ENCODE measurements around the gene CAV1.
A peak's percentile ranks its signal among the peaks of the same experiment; 100 is the strongest.

CAV1 gene

GRCh38 chr7:116505278-116505677 lies 19.6 kb upstream of the CAV1 start:
- no peak for DNase-seq (ENCODE audit: low read depth)

- DNase-seq (ENCODE audit: low read depth), result no peak
Observed at GRCh38 chr7:116505823-116506222, 19.0 kb upstream of the CAV1 start.

DNA sequence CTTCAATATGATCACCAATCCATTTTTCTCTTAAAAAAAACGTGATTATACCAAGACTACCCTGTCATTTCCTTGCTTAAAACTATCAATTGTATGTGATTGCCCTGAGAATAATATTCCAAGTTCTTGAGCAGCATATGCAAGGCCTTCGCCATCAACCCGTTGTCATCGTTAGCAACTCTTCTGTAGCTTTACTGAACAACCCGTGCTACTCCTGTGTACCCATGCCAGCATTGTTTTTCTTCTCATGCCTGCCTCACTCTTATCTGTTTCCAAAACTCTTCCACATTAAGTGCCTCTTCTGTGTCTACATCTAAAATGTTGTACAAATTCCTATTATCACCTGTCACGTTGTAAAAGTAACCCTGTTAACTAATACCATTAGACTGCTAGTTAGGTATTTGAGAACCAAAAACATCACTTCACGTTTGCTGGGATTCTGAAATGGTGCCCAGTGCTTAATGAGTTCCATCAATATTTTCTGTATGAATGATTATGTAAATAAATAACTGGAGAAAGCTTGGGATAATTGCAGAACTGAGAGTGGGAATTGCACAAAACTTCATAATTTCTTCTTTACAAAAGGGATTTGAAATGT lies 14.8 kb upstream of the CAV1 start:
- DNase-seq (ENCODE audit: low read depth), result no peak

DNA sequence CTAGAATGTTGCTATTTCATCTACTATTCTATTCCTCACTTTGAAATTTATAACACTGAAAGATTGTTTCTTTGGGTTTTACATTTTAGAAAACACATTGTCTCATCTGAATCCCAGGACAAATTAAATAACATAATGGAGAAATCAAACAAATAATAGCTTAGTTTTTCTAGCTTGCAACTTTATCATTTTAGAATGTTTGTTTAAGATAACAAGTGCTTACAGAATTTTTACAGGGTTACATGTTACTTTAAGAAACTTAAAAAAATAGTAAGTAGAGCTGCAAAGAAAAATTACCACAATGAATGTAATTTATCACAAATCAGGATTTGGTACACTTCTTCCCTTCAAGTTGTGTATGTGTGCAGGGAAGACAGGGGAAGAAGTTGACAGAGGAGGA lies 14.0 kb upstream of the CAV1 start:
- no peak for DNase-seq (ENCODE audit: low read depth)

GRCh38 chr7:116511552-116512519 lies 13.0 kb upstream of the CAV1 start:
- no peak for DNase-seq (ENCODE audit: low read depth)

DNA sequence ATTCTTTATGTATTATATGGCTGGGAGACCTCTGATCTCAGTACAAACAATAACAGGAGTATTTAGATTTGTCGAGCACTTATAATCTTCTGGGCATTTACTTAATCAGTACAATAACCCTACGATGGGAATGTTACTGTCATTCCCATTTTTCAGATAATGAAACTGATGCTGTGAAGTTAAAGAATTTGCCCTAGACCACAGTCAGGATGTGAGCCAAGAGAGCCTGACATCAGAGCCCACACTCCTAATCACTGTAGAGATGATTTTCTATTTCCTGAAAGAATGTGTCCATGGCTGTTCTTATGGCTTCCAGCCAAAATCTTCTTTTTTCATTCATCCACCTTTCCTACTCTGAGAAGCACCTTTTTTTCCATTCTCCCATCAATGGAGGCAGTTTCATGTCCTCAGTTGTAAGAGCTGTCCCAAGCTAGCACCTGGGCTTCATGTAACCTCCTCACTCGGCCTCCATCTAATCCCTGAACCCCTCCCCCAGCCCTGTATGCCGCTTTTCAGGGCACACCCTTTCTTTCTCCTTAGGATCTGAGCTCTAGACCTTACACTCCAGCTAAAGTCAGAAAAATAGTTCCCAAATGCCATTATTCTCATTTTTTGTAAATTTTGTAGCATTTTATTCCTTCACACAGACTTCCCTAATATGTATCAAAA lies 12.2 kb upstream of the CAV1 start:
- no peak for DNase-seq (ENCODE audit: low read depth)

DNA sequence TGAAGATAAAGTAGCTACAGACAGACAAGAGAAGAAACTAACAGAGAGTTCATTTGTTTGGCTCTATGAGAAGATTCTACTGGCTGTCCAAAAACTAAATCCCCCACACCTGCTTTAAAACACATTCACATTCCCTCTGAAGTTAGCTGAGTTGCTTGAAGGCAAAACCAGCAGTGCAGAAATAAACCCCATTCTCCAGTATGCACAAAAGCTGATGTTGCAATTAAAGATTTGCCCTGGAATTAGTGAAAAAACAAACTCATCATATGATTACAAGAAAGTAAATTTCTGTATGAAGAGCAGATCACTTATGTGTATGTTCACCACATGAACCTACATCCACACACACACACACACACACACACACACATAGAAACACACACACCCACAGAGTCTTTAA lies 9.3 kb upstream of the CAV1 start:
- DNase-seq (ENCODE audit: low read depth), result no peak

- DNase-seq (ENCODE audit: low read depth), result no peak
Observed at GRCh38 chr7:116516324-116516723, 8.5 kb upstream of the CAV1 start.

DNA sequence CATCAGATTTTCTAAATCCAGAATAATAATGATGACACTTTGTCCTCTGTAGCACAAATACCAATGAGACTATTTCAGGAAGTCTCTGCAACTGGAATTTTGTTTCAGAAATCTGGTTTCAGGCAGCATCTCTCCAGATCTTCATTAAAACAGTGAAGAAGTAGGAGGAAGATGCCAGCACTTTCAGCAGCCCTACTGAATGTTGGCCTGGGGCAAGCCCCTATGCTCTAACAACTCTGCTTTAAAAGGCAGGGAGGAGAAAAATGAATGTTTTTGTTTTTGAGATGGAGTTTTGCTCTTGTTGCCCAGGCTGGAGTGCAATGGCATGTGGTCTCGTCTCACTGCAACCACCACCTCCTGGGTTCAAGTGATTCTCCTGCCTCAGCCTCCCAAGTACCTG lies 7.2 kb upstream of the CAV1 start:
- no peak for DNase-seq (ENCODE audit: low read depth)

- no peak for DNase-seq (ENCODE audit: low read depth)
Observed at GRCh38 chr7:116518961-116519360, 5.9 kb upstream of the CAV1 start.

- no peak for DNase-seq (ENCODE audit: low read depth)
Observed at GRCh38 chr7:116521046-116521664, 3.7 kb upstream of the CAV1 start.

DNA sequence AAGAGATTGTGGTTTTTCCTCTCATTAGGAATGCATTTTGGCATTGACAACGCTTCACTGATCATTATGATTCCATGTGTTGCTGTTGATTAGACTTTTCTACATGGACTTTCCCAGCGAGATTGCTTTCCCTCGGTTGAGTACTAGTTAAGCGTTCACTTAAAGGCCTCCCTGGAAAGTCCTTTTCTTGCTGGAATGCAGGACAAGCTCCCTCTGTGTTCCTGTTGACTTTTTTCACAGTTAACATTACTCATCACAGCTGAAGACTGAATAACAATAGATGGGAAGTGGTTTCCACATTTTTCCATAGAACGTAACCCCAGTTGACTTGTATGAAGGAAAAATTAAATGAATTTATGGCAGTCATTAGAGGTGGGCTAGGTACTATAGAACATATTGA lies 2.6 kb upstream of the CAV1 start:
- DNase-seq (ENCODE audit: low read depth), result no peak

- no peak for DNase-seq (ENCODE audit: low read depth)
Observed at GRCh38 chr7:116524221-116524608, 621 bp upstream of the CAV1 start.

- DNase-seq (ENCODE audit: low read depth), result no peak
Observed at GRCh38 chr7:116525298-116525912, 569 bp downstream of the CAV1 start.

GRCh38 chr7:116525913-116526861 lies 1.4 kb downstream of the CAV1 start:
- peak; percentile 46 for DNase-seq (ENCODE audit: low read depth)

DNA sequence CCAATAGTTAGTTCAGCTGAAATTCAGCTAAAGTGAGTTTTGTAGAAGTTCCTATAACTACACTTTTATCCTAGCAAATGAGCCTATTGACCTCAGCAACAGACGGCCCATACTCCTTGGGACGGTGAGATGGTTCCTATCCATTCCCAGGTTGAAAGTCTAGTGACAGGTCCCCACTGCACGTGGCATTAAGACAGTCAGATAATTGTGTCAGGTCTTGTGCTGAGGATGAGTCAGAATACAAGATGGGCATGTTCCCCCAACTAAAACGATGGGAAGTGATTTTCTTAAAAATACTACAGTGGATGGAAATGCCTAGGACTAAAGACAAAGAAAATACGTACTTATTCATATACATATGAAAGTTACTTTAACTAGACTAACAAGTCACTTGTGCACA lies 2.1 kb downstream of the CAV1 start:
- DNase-seq (ENCODE audit: low read depth), result no peak

- DNase-seq (ENCODE audit: low read depth), result no peak
Observed at GRCh38 chr7:116527521-116527920, 2.7 kb downstream of the CAV1 start.

- DNase-seq (ENCODE audit: low read depth), result no peak
Observed at GRCh38 chr7:116528008-116528789, 3.4 kb downstream of the CAV1 start.

DNA sequence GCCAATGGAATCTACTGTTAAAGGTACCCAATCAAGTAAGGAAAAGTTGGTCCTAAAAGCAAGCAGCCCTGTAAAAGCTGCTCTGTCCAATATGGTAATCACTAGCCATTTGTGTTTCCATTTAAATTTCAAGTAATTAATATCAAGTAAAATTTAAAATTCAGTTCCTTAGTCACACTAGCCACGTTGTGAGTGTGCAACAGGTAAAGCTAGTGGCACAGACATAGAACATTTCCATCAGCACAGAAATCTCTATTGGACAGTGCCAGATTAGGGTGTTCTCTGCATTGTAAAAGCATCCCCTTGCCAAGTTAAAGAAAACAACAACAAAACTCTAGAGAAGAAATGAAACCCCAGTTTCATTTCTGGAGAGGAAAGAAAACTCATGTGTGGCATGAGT lies 4.4 kb downstream of the CAV1 start:
- DNase-seq (ENCODE audit: low read depth), result no peak

All from stimulated activated CD8-positive, alpha-beta memory T cell treated with anti-CD3 and anti-CD28 coated beads, Interleukin-4, amount 100 ng/mL, for 24 hours (primary cell).